ENCODE results near the gene FOXD1.

Gene FOXD1

DNA sequence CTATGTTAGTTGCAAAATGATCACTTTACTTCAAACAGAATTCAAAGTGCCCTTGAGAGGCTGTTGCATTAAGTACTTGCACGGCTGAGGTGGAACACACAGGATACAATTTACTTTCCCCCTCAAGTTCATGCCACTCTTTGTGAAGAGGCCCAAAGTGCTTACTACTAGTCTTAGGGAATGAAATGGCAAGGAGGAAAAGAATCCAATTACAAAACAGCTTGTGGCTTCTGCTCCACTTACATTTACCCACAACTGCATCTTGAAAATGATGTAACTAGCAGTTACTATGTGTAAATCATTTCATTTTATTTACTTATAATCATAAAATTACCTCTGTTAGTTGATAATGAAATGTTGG lies 14.6 kb downstream of the FOXD1 start:
- H3K27me3 ChIP-seq (ENCODE audit: control insufficient read depth in 2 of 2, insufficient read depth in 2 of 2, low read length in 2 of 2): peaks cover 40 to 79% of the 10 kb centered on the region in 2 donors
- peaks cover 9 to 12% of the 10 kb centered on the region in 2 donors for H3K4me1 ChIP-seq (ENCODE audit: control insufficient read depth in 2 of 2, insufficient read depth in 2 of 2, low read length in 2 of 2)

DNA sequence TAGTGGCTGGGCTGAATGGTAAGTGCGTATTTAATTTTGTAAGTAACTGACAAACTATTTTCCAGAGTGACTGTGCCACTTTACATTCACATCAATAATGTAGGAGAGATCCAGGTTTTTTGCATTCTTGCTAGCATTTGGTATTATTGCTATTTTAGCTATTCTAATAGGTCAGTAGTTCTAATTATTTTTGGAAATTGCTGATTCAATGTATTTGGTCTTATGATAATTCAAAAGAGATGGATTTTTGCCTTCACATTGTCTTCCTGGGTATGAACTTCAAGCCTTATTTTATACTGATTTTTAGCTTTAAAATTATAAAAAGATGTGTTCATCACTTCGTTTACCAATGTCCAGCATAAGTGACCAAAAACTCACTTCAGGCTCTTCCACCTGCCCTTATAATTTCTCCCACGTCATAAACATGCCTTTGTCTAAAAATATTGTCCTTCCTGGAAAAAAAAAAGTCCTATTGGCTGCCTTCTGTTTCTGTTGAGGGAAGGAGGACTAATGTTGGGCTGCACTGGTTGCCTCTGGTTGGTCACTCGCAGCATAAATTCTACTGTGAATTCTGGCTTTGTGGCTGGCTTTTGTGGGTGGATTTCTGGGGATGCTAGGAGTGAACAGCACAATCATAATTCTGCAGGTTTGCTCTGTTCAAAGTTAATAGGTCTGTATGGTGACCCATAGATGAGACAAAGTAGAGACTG lies 15.2 kb downstream of the FOXD1 start:
- H3K27ac ChIP-seq (ENCODE audit: low read depth in 2 of 2, low read length in 2 of 2): no peak overlapping the region
- H3K4me3 ChIP-seq (ENCODE audit: low read length in 2 of 2): no peak overlapping the region
- H3K27me3 ChIP-seq (ENCODE audit: control insufficient read depth in 2 of 2, insufficient read depth in 2 of 2, low read length in 2 of 2): peaks cover 35 to 74% of the 10 kb centered on the region in 2 donors
- peaks cover 9 to 12% of the 10 kb centered on the region in 2 donors for H3K4me1 ChIP-seq (ENCODE audit: control insufficient read depth in 2 of 2, insufficient read depth in 2 of 2, low read length in 2 of 2)
- no peak overlapping the region for H3K9ac ChIP-seq (ENCODE audit: low read depth in 1 of 2, low read length in 2 of 2)
- H3K9me3 ChIP-seq (ENCODE audit: control insufficient read depth in 2 of 2, low read length in 2 of 2): no peaks in the 10 kb centered on the region
- H3K36me3 ChIP-seq (ENCODE audit: control insufficient read depth in 2 of 2, insufficient read depth in 2 of 2, low read length in 2 of 2): no peaks in the 10 kb centered on the region

More for the DNA sequence above, 14.6 kb downstream of the FOXD1 start:
- Histone ChIP-seq H3K36me3 (ENCODE audit: control insufficient read depth in 2 of 2, insufficient read depth in 2 of 2, low read length in 2 of 2) (no peaks in the 10 kb centered on the region), H3K9me3 (ENCODE audit: control insufficient read depth in 2 of 2, low read length in 2 of 2) (no peaks in the 10 kb centered on the region), H3K27ac (ENCODE audit: low read depth in 2 of 2, low read length in 2 of 2) (no peak overlapping the region), H3K9ac (ENCODE audit: low read depth in 1 of 2, low read length in 2 of 2) (no peak overlapping the region), H3K4me3 (ENCODE audit: low read length in 2 of 2) (no peak overlapping the region)

DNA sequence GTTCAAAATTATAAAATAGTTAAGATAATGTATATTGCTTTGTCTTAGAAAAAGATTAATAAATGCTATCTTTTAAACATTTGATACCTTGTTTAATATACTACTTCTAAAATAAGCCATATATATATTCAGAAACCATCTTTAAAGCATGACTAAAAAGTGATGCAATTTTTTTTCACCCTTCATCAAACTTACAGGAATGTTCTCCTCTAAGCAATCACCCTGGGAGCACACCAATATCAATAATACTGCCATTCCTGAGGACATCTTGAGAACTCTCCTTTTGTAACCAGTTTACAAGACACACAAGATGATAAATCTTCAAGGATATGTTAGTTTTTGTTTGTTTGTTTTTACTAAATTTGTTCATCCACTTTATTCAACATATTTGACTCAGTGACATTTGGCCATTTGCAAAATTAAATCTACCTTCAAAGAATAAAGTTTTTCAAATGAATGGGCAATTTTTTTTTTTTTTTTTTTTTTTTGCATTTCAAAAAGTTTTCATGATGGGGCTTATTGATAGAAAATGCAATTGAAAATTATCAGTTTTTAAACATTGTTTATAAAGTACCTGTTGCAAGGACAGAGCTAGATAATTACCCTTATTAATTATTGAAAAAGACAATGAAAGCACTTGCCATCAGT lies 17.2 kb downstream of the FOXD1 start:
- Histone ChIP-seq H3K27ac (ENCODE audit: low read depth in 2 of 2, low read length in 2 of 2) (no peak overlapping the region), H3K27me3 (ENCODE audit: control insufficient read depth in 2 of 2, insufficient read depth in 2 of 2, low read length in 2 of 2) (peaks cover 23 to 53% of the 10 kb centered on the region in 2 donors), H3K4me3 (ENCODE audit: low read length in 2 of 2) (no peak overlapping the region), H3K9ac (ENCODE audit: low read depth in 1 of 2, low read length in 2 of 2) (no peak overlapping the region), H3K4me1 (ENCODE audit: control insufficient read depth in 2 of 2, insufficient read depth in 2 of 2, low read length in 2 of 2) (no peaks in the 10 kb centered on the region), H3K9me3 (ENCODE audit: control insufficient read depth in 2 of 2, low read length in 2 of 2) (no peaks in the 10 kb centered on the region), H3K36me3 (ENCODE audit: control insufficient read depth in 2 of 2, insufficient read depth in 2 of 2, low read length in 2 of 2) (no peaks in the 10 kb centered on the region)

DNA sequence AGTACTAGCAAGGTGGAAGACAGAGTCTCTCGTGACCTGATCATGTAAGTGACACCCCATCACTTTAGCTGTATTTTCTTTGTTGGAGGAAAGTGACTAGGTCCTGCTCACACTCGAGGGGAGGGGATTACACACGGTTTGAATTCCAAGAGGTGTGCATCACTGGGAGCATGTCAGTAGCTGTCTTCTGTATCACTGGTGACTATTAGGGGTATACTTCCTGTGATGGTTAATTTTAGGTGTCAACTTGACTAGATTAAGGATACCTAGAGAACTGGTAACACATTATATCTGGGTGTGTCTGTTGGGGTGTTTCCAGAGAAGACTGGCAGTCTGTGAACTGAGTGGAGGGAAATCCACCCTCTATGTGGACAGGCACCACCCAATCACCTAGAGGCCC lies 22.5 kb downstream of the FOXD1 start:
- Histone ChIP-seq H3K36me3 (ENCODE audit: control insufficient read depth in 2 of 2, insufficient read depth in 2 of 2, low read length in 2 of 2) (no peaks in the 10 kb centered on the region), H3K4me1 (ENCODE audit: control insufficient read depth in 2 of 2, insufficient read depth in 2 of 2, low read length in 2 of 2) (no peaks in the 10 kb centered on the region), H3K9ac (ENCODE audit: low read depth in 1 of 2, low read length in 2 of 2) (no peak overlapping the region), H3K9me3 (ENCODE audit: control insufficient read depth in 2 of 2, low read length in 2 of 2) (no peaks in the 10 kb centered on the region), H3K27ac (ENCODE audit: low read depth in 2 of 2, low read length in 2 of 2) (no peak overlapping the region), H3K4me3 (ENCODE audit: low read length in 2 of 2) (no peak overlapping the region), H3K27me3 (ENCODE audit: control insufficient read depth in 2 of 2, insufficient read depth in 2 of 2, low read length in 2 of 2) (peaks cover 23 to 35% of the 10 kb centered on the region in 2 donors)

DNA sequence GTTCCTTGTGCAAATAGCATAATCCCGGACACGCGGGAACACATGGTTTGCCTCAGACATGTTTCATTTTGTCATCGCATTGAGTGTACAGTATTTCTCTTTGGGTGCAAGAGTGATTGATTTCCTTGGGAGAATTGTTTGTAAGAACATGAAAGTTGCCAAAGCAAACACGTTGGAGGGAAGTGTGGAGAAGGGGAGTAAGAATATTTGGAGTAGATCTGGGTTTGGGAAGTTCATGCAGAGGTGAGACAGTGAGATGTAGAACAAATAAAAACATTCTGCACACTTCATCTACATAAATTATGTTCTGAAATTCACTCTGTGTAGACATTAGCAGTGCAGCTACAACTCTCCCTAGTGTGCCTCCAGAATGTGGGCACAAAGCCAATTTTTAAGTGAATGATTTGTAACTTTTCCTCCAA lies 24.0 kb downstream of the FOXD1 start:
- Histone ChIP-seq H3K36me3 (ENCODE audit: control insufficient read depth in 2 of 2, insufficient read depth in 2 of 2, low read length in 2 of 2) (no peaks in the 10 kb centered on the region), H3K9me3 (ENCODE audit: control insufficient read depth in 2 of 2, low read length in 2 of 2) (no peaks in the 10 kb centered on the region), H3K4me3 (ENCODE audit: low read length in 2 of 2) (no peak overlapping the region), H3K27ac (ENCODE audit: low read depth in 2 of 2, low read length in 2 of 2) (no peak overlapping the region), H3K27me3 (ENCODE audit: control insufficient read depth in 2 of 2, insufficient read depth in 2 of 2, low read length in 2 of 2) (peaks cover 34 to 43% of the 10 kb centered on the region in 2 donors), H3K9ac (ENCODE audit: low read depth in 1 of 2, low read length in 2 of 2) (no peak overlapping the region), H3K4me1 (ENCODE audit: control insufficient read depth in 2 of 2, insufficient read depth in 2 of 2, low read length in 2 of 2) (peaks cover 0 to 2% of the 10 kb centered on the region in 2 donors)

DNA sequence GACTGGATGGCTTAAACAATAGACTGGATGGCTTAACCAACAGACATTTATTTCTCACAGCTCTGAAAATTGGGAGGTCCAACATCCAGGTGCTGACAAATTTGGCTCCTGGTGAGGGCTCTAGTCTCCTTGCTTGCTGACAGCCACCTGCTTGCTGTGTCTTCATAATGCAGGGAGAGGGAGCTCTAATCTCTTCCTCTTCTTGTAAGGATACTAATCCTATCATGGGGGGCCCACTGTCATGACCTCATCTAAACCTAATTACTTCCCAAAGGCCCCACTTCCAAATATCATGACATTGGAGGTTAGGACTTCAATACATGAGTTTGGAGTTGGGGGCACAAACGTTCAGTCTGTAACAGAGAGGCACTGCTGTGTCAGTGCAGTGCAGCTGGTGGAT lies 26.4 kb downstream of the FOXD1 start:
- H3K9me3 ChIP-seq (ENCODE audit: control insufficient read depth in 2 of 2, low read length in 2 of 2): no peaks in the 10 kb centered on the region
- no peak overlapping the region for H3K4me3 ChIP-seq (ENCODE audit: low read length in 2 of 2)
- H3K36me3 ChIP-seq (ENCODE audit: control insufficient read depth in 2 of 2, insufficient read depth in 2 of 2, low read length in 2 of 2): no peaks in the 10 kb centered on the region
- peaks cover 0 to 2% of the 10 kb centered on the region in 2 donors for H3K4me1 ChIP-seq (ENCODE audit: control insufficient read depth in 2 of 2, insufficient read depth in 2 of 2, low read length in 2 of 2)
- no peak overlapping the region for H3K27ac ChIP-seq (ENCODE audit: low read depth in 2 of 2, low read length in 2 of 2)
- H3K27me3 ChIP-seq (ENCODE audit: control insufficient read depth in 2 of 2, insufficient read depth in 2 of 2, low read length in 2 of 2): peaks cover 54 to 63% of the 10 kb centered on the region in 2 donors
- no peak overlapping the region for H3K9ac ChIP-seq (ENCODE audit: low read depth in 1 of 2, low read length in 2 of 2)

DNA sequence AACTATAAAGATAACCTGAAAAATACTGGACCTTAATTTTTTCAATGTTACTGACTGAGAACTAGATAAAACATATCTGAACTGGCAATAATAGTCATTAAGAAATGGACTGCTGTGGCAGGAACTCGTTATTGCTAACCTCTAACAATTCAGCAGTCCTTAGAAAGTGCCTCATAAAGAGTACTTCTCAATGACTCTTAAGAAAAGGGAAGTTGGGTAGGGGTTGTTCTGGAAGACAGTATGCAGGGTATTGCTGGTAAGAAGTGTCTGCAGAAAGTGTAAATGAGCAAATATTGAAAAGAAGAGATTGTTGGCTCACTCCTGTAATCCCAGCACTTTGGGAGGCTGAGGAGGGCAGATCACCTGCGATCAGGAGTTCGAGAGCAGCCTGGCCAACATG lies 27.9 kb downstream of the FOXD1 start:
- H3K9ac ChIP-seq (ENCODE audit: low read depth in 1 of 2, low read length in 2 of 2): no peak overlapping the region
- peaks cover 58 to 76% of the 10 kb centered on the region in 2 donors for H3K27me3 ChIP-seq (ENCODE audit: control insufficient read depth in 2 of 2, insufficient read depth in 2 of 2, low read length in 2 of 2)
- H3K4me3 ChIP-seq (ENCODE audit: low read length in 2 of 2): no peak overlapping the region
- no peaks in the 10 kb centered on the region for H3K36me3 ChIP-seq (ENCODE audit: control insufficient read depth in 2 of 2, insufficient read depth in 2 of 2, low read length in 2 of 2)
- peaks cover 0 to 2% of the 10 kb centered on the region in 2 donors for H3K4me1 ChIP-seq (ENCODE audit: control insufficient read depth in 2 of 2, insufficient read depth in 2 of 2, low read length in 2 of 2)
- H3K27ac ChIP-seq (ENCODE audit: low read depth in 2 of 2, low read length in 2 of 2): no peak overlapping the region
- H3K9me3 ChIP-seq (ENCODE audit: control insufficient read depth in 2 of 2, low read length in 2 of 2): no peaks in the 10 kb centered on the region

DNA sequence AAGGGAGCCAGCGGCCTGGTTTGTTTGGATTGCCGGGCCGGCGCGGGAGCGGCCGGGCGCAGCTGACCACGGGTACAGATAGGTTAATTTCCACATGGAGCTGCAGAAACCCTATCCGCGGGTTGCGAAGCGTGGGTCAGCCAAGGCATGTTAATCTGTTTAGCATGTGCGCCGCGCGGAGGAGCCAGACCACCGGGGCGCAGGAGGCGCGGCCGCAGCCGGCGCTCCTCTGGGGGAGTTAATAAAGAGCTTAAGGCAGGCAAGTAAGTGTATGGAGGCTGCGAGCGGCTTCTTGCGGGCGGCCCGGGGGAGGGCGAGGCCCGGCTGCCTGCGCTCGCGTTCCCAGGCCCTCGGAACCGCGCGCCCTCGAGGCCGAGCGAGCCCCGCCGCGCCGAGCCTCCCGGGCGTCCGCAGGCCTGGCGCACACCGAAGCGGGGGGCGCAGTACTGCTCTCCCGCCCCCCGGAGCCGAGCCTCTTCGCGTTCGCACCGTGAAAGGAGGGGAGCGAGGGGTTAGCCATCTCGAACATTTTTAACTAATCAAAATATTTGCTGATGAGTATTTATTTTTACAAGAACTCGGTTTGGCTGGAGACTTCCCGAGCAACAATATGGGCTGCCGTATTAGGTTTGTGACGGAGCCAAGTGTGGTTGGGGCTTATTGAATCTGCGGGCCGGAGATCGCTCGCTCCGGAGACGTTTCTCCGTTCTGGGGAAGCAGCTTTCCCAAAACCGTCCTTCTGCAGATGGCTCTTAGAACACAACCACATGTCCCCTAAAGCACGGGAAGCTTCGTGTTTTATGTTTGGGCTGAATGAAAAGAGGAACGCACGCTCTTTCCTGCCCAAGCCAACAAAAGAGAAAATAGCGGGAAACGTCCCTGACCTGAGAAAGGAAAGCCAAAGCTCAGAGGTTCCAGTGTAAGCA lies 28.8 kb downstream of the FOXD1 start:
- H3K9me3 ChIP-seq (ENCODE audit: control insufficient read depth in 2 of 2, low read length in 2 of 2): no peaks in the 10 kb centered on the region
- peaks cover 0 to 2% of the 10 kb centered on the region in 2 donors for H3K4me1 ChIP-seq (ENCODE audit: control insufficient read depth in 2 of 2, insufficient read depth in 2 of 2, low read length in 2 of 2)
- no peak overlapping the region for H3K9ac ChIP-seq (ENCODE audit: low read depth in 1 of 2, low read length in 2 of 2)
- H3K27ac ChIP-seq (ENCODE audit: low read depth in 2 of 2, low read length in 2 of 2): no peak overlapping the region
- peak overlapping the region in 1 of 2 donors; percentile 5 for H3K4me3 ChIP-seq (ENCODE audit: low read length in 2 of 2)
- H3K27me3 ChIP-seq (ENCODE audit: control insufficient read depth in 2 of 2, insufficient read depth in 2 of 2, low read length in 2 of 2): peaks cover 63 to 82% of the 10 kb centered on the region in 2 donors
- H3K36me3 ChIP-seq (ENCODE audit: control insufficient read depth in 2 of 2, insufficient read depth in 2 of 2, low read length in 2 of 2): no peaks in the 10 kb centered on the region

DNA sequence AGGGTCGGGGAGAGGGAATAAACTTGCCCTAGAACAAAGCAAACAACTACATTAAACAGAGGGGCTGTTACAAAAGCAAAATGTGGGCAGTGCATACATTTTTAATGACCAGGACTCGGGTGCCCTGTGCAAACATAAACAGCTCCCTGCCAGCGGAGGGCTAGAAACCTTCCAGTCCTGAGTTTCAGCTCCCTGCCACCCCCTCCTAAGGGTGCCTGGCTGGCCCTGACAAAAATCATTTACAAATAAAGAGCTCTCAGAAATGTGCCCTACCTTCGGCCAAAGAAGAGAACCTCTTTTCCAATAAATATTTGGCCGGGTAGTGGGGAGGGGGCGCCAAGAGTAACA lies 29.5 kb downstream of the FOXD1 start:
- Histone ChIP-seq H3K27ac (ENCODE audit: low read depth in 2 of 2, low read length in 2 of 2) (no peak overlapping the region), H3K36me3 (ENCODE audit: control insufficient read depth in 2 of 2, insufficient read depth in 2 of 2, low read length in 2 of 2) (no peaks in the 10 kb centered on the region), H3K4me1 (ENCODE audit: control insufficient read depth in 2 of 2, insufficient read depth in 2 of 2, low read length in 2 of 2) (peaks cover 0 to 2% of the 10 kb centered on the region in 2 donors), H3K4me3 (ENCODE audit: low read length in 2 of 2) (no peak overlapping the region), H3K9me3 (ENCODE audit: control insufficient read depth in 2 of 2, low read length in 2 of 2) (no peaks in the 10 kb centered on the region), H3K27me3 (ENCODE audit: control insufficient read depth in 2 of 2, insufficient read depth in 2 of 2, low read length in 2 of 2) (peaks cover 56 to 80% of the 10 kb centered on the region in 2 donors), H3K9ac (ENCODE audit: low read depth in 1 of 2, low read length in 2 of 2) (no peak overlapping the region)

DNA sequence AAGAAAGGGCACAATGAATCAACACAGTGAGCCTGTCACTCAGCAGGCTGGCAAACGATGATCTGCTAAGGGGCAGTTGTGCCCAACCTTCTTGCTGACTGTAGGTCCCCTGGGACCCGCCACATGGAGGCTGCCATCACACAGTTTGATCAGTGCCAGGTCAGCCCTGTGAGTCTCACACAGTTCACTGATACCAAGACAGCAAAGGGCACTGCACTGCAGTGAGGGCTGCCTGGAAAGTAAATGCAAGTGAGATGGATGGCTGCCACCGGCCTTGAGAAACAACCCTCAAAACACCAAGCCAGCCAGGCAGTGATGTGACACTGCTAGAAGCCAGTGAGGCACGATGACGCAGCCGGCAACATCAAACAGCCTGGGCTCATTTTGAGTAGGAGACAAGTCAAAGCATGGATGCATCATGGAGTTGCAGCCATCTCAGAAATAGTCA lies 30.3 kb downstream of the FOXD1 start:
- peaks cover 53 to 82% of the 10 kb centered on the region in 2 donors for H3K27me3 ChIP-seq (ENCODE audit: control insufficient read depth in 2 of 2, insufficient read depth in 2 of 2, low read length in 2 of 2)
- H3K4me3 ChIP-seq (ENCODE audit: low read length in 2 of 2): no peak overlapping the region
- H3K36me3 ChIP-seq (ENCODE audit: control insufficient read depth in 2 of 2, insufficient read depth in 2 of 2, low read length in 2 of 2): no peaks in the 10 kb centered on the region
- no peak overlapping the region for H3K27ac ChIP-seq (ENCODE audit: low read depth in 2 of 2, low read length in 2 of 2)
- H3K4me1 ChIP-seq (ENCODE audit: control insufficient read depth in 2 of 2, insufficient read depth in 2 of 2, low read length in 2 of 2): peaks cover 0 to 2% of the 10 kb centered on the region in 2 donors
- no peaks in the 10 kb centered on the region for H3K9me3 ChIP-seq (ENCODE audit: control insufficient read depth in 2 of 2, low read length in 2 of 2)
- H3K9ac ChIP-seq (ENCODE audit: low read depth in 1 of 2, low read length in 2 of 2): no peak overlapping the region
